Skin epidermis (tissue), 12 donors: ENCODE results near the gene ZNF565.
"Not testable (repeated sequence)": the region's sequence is repeated elsewhere in the genome, so short reads cannot be mapped to it uniquely, and the experiment has no call there.

ENCODE experiments used
- H3K27ac ChIP-seq, 21 experiments: fragments of 200-600 bp; sonication (generic) in 11 of 21; one replicate each; pipeline ENCODE4 v1.5.0; 2020; ENCODE audit warnings: mild to moderate bottlenecking in 3 of 21, inconsistent platforms in 2 of 21, moderate library complexity in 2 of 21
- H3K4me3 ChIP-seq, 7 experiments: fragments of 200-600 bp; sonication (generic) in 2 of 7; one replicate each; pipeline ENCODE4 v1.5.0; 2020; ENCODE audit warnings: inconsistent platforms in 2 of 7, mild to moderate bottlenecking in 2 of 7, moderate library complexity in 1 of 7

ZNF565 gene

GRCh38 chr19:36215276-36216123 lies 1.0 kb upstream of the ZNF565 start:
- Histone ChIP-seq H3K27ac (peak overlapping the region; percentile 44 to 97 (median 92)), H3K4me3 (peak overlapping the region; percentile 51 to 89 (median 70))

GRCh38 chr19:36212895-36213294 lies 1.6 kb downstream of the ZNF565 start:
- Histone ChIP-seq H3K27ac (peak overlapping the region in 1 of 21 experiments; percentile 91), H3K4me3 (no peak overlapping the region)

GRCh38 chr19:36210497-36210896 lies 4.0 kb downstream of the ZNF565 start:
- Histone ChIP-seq H3K4me3 (no peak overlapping the region), H3K27ac (no peak overlapping the region)

GRCh38 chr19:36209372-36209771 lies 5.1 kb downstream of the ZNF565 start:
- Histone ChIP-seq H3K4me3 (no peak overlapping the region), H3K27ac (no peak overlapping the region)

GRCh38 chr19:36207605-36208252 lies 6.7 kb downstream of the ZNF565 start:
- Histone ChIP-seq H3K4me3 (no peak overlapping the region), H3K27ac (no peak overlapping the region)

- no peak overlapping the region for H3K27ac ChIP-seq
Measured at GRCh38 chr19:36203293-36203692, 11.2 kb downstream of the ZNF565 start.

GRCh38 chr19:36201684-36202083 lies 12.8 kb downstream of the ZNF565 start:
- no peak overlapping the region for H3K27ac ChIP-seq
- no peak overlapping the region for H3K4me3 ChIP-seq

More at GRCh38 chr19:36203293-36203692, 11.2 kb downstream of the ZNF565 start:
- no peak overlapping the region for H3K4me3 ChIP-seq

GRCh38 chr19:36198119-36198518 lies 16.3 kb downstream of the ZNF565 start:
- Histone ChIP-seq H3K27ac (no peak overlapping the region), H3K4me3 (no peak overlapping the region)

GRCh38 chr19:36196249-36196648 lies 18.2 kb downstream of the ZNF565 start:
- no peak overlapping the region for H3K27ac ChIP-seq

GRCh38 chr19:36186722-36187121 lies 27.7 kb downstream of the ZNF565 start:
- H3K27ac ChIP-seq, H3K4me3 ChIP-seq: not testable (repeated sequence)

More at GRCh38 chr19:36196249-36196648, 18.2 kb downstream of the ZNF565 start:
- no peak overlapping the region for H3K4me3 ChIP-seq

- H3K27ac ChIP-seq = no peak overlapping the region
Measured at GRCh38 chr19:36183245-36183628, 31.2 kb downstream of the ZNF565 start.

GRCh38 chr19:36182612-36183244 lies 31.7 kb downstream of the ZNF565 start:
- no peak overlapping the region for H3K27ac ChIP-seq
- no peak overlapping the region for H3K4me3 ChIP-seq

More at GRCh38 chr19:36183245-36183628, 31.2 kb downstream of the ZNF565 start:
- no peak overlapping the region for H3K4me3 ChIP-seq

- H3K4me3 ChIP-seq, H3K27ac ChIP-seq: not testable (repeated sequence)
Measured at GRCh38 chr19:36179077-36179476, 35.4 kb downstream of the ZNF565 start.

GRCh38 chr19:36173846-36174245 lies 40.6 kb downstream of the ZNF565 start:
- H3K27ac ChIP-seq, H3K4me3 ChIP-seq: not testable (repeated sequence)

- H3K4me3 ChIP-seq = no peak overlapping the region
- H3K27ac ChIP-seq = no peak overlapping the region
Measured at GRCh38 chr19:36172852-36173251, 41.6 kb downstream of the ZNF565 start.

GRCh38 chr19:36169084-36169760 lies 45.2 kb downstream of the ZNF565 start:
- Histone ChIP-seq H3K27ac (peak overlapping the region in 3 of 21 experiments; percentile 8 to 56 (median 46)), H3K4me3 (no peak overlapping the region)

- H3K27ac ChIP-seq = no peak overlapping the region
Measured at GRCh38 chr19:36163813-36164212, 50.7 kb downstream of the ZNF565 start.

GRCh38 chr19:36160821-36161596 lies 53.5 kb downstream of the ZNF565 start:
- H3K4me3 ChIP-seq = no peak overlapping the region
- no peak overlapping the region for H3K27ac ChIP-seq

More at GRCh38 chr19:36163813-36164212, 50.7 kb downstream of the ZNF565 start:
- H3K4me3 ChIP-seq = no peak overlapping the region

GRCh38 chr19:36153126-36153525 lies 61.3 kb downstream of the ZNF565 start:
- peak overlapping the region in 1 of 7 experiments; percentile 28 for H3K4me3 ChIP-seq

More at GRCh38 chr19:36153126-36153525, 61.3 kb downstream of the ZNF565 start:
- peak overlapping the region in 9 of 21 experiments; percentile 57 to 98 (median 86) for H3K27ac ChIP-seq
